Measurements from ENCODE around the gene HOXD11. TPM values are rescaled to one million over a fixed set of nuclear protein-coding genes. Genes with fewer than 3 reads are reported as not detected.

The HOXD11 gene
- total and polyA plus RNA-seq, 2 of the 13 experiments (the other 11 are each of a cell fraction or from before 2014, with no cell fraction given): not detected

GRCh38 chr2:176088048-176088936 lies 18.8 kb upstream of the HOXD11 start (continued):
- TF ChIP-seq ZNF777 (CRISPR knock-in tag; IDR thresholded peaks at IDR 0.05) (peak; percentile 75), HNRNPL (IDR thresholded peaks at IDR 0.05; ENCODE audit: low read depth, low read length) (no peak), ZNF335 (CRISPR knock-in tag; IDR thresholded peaks at IDR 0.05) (no peak), ZNF605 (CRISPR knock-in tag; IDR thresholded peaks at IDR 0.05) (peak; percentile 41; the same call in 1 of the 2 replicates), ARID3A (IDR thresholded peaks at IDR 0.05; ENCODE audit: low read depth, low read length) (no peak), NFIC (IDR thresholded peaks at IDR 0.05; ENCODE audit: low read length) (no peak), PHF20 (CRISPR knock-in tag; IDR thresholded peaks at IDR 0.05) (no peak), ZNF549 (CRISPR knock-in tag; IDR thresholded peaks at IDR 0.05) (no peak), NFE2L1 (CRISPR knock-in tag; IDR thresholded peaks at IDR 0.05; ENCODE audit: borderline replicate concordance) (no peak; the same call in 1 of the 2 replicates), JDP2 (CRISPR knock-in tag; IDR thresholded peaks at IDR 0.05; ENCODE audit: borderline replicate concordance) (no peak), KDM1A (CRISPR knock-in tag; IDR thresholded peaks at IDR 0.05) (no peak), LCORL (IDR thresholded peaks at IDR 0.05) (no peak), LCORL (CRISPR knock-in tag; IDR thresholded peaks at IDR 0.05) (0 out of 2 replicates have a peak, but pooled peaks have one; percentile 42), NFYC (CRISPR knock-in tag; IDR thresholded peaks at IDR 0.05) (no peak), MIXL1 (CRISPR knock-in tag; IDR thresholded peaks at IDR 0.05) (no peak; the same call in 1 of the 2 replicates), KDM5A (IDR thresholded peaks at IDR 0.05; ENCODE audit: borderline replicate concordance, low read length) (no peak)
- TF ChIP-seq, protein P1, sequence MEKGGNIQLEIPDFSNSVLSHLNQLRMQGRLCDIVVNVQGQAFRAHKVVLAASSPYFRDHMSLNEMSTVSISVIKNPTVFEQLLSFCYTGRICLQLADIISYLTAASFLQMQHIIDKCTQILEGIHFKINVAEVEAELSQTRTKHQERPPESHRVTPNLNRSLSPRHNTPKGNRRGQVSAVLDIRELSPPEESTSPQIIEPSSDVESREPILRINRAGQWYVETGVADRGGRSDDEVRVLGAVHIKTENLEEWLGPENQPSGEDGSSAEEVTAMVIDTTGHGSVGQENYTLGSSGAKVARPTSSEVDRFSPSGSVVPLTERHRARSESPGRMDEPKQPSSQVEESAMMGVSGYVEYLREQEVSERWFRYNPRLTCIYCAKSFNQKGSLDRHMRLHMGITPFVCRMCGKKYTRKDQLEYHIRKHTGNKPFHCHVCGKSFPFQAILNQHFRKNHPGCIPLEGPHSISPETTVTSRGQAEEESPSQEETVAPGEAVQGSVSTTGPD (CRISPR knock-in tag; IDR thresholded peaks at IDR 0.05): no peak
- TF ChIP-seq, protein P2, sequence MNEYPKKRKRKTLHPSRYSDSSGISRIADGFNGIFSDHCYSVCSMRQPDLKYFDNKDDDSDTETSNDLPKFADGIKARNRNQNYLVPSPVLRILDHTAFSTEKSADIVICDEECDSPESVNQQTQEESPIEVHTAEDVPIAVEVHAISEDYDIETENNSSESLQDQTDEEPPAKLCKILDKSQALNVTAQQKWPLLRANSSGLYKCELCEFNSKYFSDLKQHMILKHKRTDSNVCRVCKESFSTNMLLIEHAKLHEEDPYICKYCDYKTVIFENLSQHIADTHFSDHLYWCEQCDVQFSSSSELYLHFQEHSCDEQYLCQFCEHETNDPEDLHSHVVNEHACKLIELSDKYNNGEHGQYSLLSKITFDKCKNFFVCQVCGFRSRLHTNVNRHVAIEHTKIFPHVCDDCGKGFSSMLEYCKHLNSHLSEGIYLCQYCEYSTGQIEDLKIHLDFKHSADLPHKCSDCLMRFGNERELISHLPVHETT (CRISPR knock-in tag; conservative IDR thresholded peaks at IDR 0.05): no peak
- TF ChIP-seq, protein P3, sequence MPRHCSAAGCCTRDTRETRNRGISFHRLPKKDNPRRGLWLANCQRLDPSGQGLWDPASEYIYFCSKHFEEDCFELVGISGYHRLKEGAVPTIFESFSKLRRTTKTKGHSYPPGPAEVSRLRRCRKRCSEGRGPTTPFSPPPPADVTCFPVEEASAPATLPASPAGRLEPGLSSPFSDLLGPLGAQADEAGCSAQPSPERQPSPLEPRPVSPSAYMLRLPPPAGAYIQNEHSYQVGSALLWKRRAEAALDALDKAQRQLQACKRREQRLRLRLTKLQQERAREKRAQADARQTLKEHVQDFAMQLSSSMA (CRISPR knock-in tag; IDR thresholded peaks at IDR 0.05): peak; percentile 79; the same call in 1 of the 2 replicates
- TF ChIP-seq, protein P4, sequence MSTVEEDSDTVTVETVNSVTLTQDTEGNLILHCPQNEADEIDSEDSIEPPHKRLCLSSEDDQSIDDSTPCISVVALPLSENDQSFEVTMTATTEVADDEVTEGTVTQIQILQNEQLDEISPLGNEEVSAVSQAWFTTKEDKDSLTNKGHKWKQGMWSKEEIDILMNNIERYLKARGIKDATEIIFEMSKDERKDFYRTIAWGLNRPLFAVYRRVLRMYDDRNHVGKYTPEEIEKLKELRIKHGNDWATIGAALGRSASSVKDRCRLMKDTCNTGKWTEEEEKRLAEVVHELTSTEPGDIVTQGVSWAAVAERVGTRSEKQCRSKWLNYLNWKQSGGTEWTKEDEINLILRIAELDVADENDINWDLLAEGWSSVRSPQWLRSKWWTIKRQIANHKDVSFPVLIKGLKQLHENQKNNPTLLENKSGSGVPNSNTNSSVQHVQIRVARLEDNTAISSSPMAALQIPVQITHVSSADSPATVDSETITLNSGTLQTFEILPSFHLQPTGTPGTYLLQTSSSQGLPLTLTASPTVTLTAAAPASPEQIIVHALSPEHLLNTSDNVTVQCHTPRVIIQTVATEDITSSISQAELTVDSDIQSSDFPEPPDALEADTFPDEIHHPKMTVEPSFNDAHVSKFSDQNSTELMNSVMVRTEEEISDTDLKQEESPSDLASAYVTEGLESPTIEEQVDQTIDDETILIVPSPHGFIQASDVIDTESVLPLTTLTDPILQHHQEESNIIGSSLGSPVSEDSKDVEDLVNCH (CRISPR knock-in tag; IDR thresholded peaks at IDR 0.05): no peak
- TF ChIP-seq, protein P5, sequence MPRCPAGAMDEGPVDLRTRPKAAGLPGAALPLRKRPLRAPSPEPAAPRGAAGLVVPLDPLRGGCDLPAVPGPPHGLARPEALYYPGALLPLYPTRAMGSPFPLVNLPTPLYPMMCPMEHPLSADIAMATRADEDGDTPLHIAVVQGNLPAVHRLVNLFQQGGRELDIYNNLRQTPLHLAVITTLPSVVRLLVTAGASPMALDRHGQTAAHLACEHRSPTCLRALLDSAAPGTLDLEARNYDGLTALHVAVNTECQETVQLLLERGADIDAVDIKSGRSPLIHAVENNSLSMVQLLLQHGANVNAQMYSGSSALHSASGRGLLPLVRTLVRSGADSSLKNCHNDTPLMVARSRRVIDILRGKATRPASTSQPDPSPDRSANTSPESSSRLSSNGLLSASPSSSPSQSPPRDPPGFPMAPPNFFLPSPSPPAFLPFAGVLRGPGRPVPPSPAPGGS (CRISPR knock-in tag; IDR thresholded peaks at IDR 0.05): peak; percentile 87; the same call in 1 of the 2 replicates
